Measurements from ENCODE around the gene TNFRSF21.

- no peak for TF ChIP-seq CTCF (IDR thresholded peaks at IDR 0.05; ENCODE audit: poor library complexity, severe bottlenecking)
- TF ChIP-seq POLR2AphosphoS5 (IDR thresholded peaks at IDR 0.05) = no peak
- TF ChIP-seq RAD21 (conservative IDR thresholded peaks at IDR 0.05) = no peak
These were observed 14.2 kb upstream of the TNFRSF21 start for GRCh38 chr6:47323887-47324286.

Data from neural cell (in vitro differentiated cells).